H9 (cell line): ENCODE results near the gene DIAPH2. TPM values are rescaled to one million over a fixed set of nuclear protein-coding genes. Genes with fewer than 3 reads are reported as not detected.

ENCODE experiments used
- DNase-seq: peaks from one replicate; pipeline ENCODE4 v3.0.0-alpha.2; 2017
- H2AFZ ChIP-seq: one replicate; pipeline ENCODE4 v1.6.1; 2013; ENCODE audit warnings: mild to moderate bottlenecking, low read length, control low read depth, moderate library complexity
- H2AK5ac ChIP-seq: 2 replicates; pipeline ENCODE4 v1.6.1; 2013; ENCODE audit warnings: low read length, control low read depth, mixed read lengths; ENCODE audit not compliant: insufficient read length
- H2BK120ac ChIP-seq: one replicate; pipeline ENCODE4 v1.6.1; 2013; ENCODE audit warnings: low read depth, mild to moderate bottlenecking, low read length, control low read depth, inconsistent platforms; ENCODE audit not compliant: poor library complexity, severe bottlenecking
- H2BK12ac ChIP-seq: 2 replicates; pipeline ENCODE4 v1.6.1; 2013; ENCODE audit warnings: low read length, control low read depth, mixed read lengths, low read depth; ENCODE audit not compliant: insufficient read length
- H2BK15ac ChIP-seq: 2 replicates; pipeline ENCODE4 v1.6.1; 2013; ENCODE audit warnings: low read depth, low read length, control low read depth
- H2BK20ac ChIP-seq: one replicate; pipeline ENCODE4 v1.6.1; 2013; ENCODE audit warnings: low read depth, mild to moderate bottlenecking, low read length, control low read depth, inconsistent platforms; ENCODE audit not compliant: poor library complexity, severe bottlenecking
- H2BK5ac ChIP-seq: 2 replicates; pipeline ENCODE4 v1.6.1; 2013; ENCODE audit warnings: low read length, control low read depth, mixed read lengths; ENCODE audit not compliant: insufficient read length
- H3K14ac ChIP-seq: 2 replicates; pipeline ENCODE4 v1.6.1; 2013; ENCODE audit warnings: low read length, control low read depth; ENCODE audit not compliant: insufficient read depth
- H3K18ac ChIP-seq: 2 replicates; pipeline ENCODE4 v1.6.1; 2013; ENCODE audit warnings: low read depth, mild to moderate bottlenecking, mixed read lengths, low read length, control low read depth; ENCODE audit not compliant: insufficient read length
- H3K23ac ChIP-seq: 2 replicates; pipeline ENCODE4 v1.6.1; 2013; ENCODE audit warnings: low read length, control low read depth, mixed read lengths, low read depth; ENCODE audit not compliant: insufficient read length
- H3K23me2 ChIP-seq: 2 replicates; pipeline ENCODE4 v1.6.1; 2013; ENCODE audit warnings: low read depth, mild to moderate bottlenecking, mixed read lengths, low read length, control low read depth; ENCODE audit not compliant: insufficient read length, poor library complexity, severe bottlenecking
- H3K27ac ChIP-seq: 2 replicates; pipeline ENCODE4 v1.5.1; 2013; ENCODE audit warnings: low read length, control low read depth, mixed read lengths, low read depth; ENCODE audit not compliant: insufficient read length
- H3K27me3 ChIP-seq: 2 replicates; pipeline ENCODE4 v1.6.1; 2013; ENCODE audit warnings: low read length, control low read depth, inconsistent platforms; ENCODE audit not compliant: insufficient read depth
- H3K4ac ChIP-seq: 2 replicates; pipeline ENCODE4 v1.6.1; 2013; ENCODE audit warnings: low read depth, mild to moderate bottlenecking, control low read depth, inconsistent platforms, low read length, moderate library complexity
- H3K4me1 ChIP-seq: 2 replicates; pipeline ENCODE4 v1.6.1; 2013; ENCODE audit warnings: low read length, control low read depth, inconsistent platforms; ENCODE audit not compliant: insufficient read depth
- H3K4me2 ChIP-seq: 2 replicates; pipeline ENCODE4 v1.6.1; 2013; ENCODE audit warnings: low read length, control low read depth, mixed read lengths; ENCODE audit not compliant: insufficient read length, insufficient read depth
- H3K56ac ChIP-seq: 2 replicates; pipeline ENCODE4 v1.6.1; 2013; ENCODE audit warnings: low read depth, mild to moderate bottlenecking, mixed read lengths, low read length, control low read depth; ENCODE audit not compliant: insufficient read length
- H3K79me1 ChIP-seq: 2 replicates; pipeline ENCODE4 v1.6.1; 2013; ENCODE audit warnings: low read depth, mild to moderate bottlenecking, moderate library complexity, low read length, control low read depth, inconsistent platforms; ENCODE audit not compliant: insufficient read depth, poor library complexity, severe bottlenecking
- H3K79me2 ChIP-seq: 2 replicates; pipeline ENCODE4 v1.6.1; 2013; ENCODE audit warnings: low read length, control low read depth, inconsistent platforms; ENCODE audit not compliant: insufficient read depth
- H3K9ac ChIP-seq: 2 replicates; pipeline ENCODE4 v1.6.1; 2013; ENCODE audit warnings: low read length, control low read depth, mixed read lengths; ENCODE audit not compliant: insufficient read length; ENCODE audit errors: extremely low read depth
- H3K9me3 ChIP-seq: one replicate; pipeline ENCODE4 v1.6.1; 2013; ENCODE audit warnings: low read depth, low read length, inconsistent platforms; ENCODE audit not compliant: control insufficient read depth
- H3T11ph ChIP-seq: one replicate; pipeline ENCODE4 v1.6.1; 2013; ENCODE audit warnings: mild to moderate bottlenecking, low read length, control low read depth, inconsistent platforms
- H4K20me1 ChIP-seq: one replicate; pipeline ENCODE4 v1.6.1; 2013; ENCODE audit not compliant: control insufficient read depth, insufficient read length, insufficient read depth
- H4K5ac ChIP-seq: 2 replicates; pipeline ENCODE4 v1.6.1; 2013; ENCODE audit warnings: low read depth, mild to moderate bottlenecking, mixed read lengths, low read length, control low read depth; ENCODE audit not compliant: insufficient read length
- H4K8ac ChIP-seq: replicated peaks from 2 replicates; pipeline ENCODE4 v1.6.1; 2013; ENCODE audit warnings: low read length, control low read depth, mixed read lengths, low read depth; ENCODE audit not compliant: insufficient read length
- H4K91ac ChIP-seq: 2 replicates; pipeline ENCODE4 v1.6.1; 2013; ENCODE audit warnings: low read depth, mild to moderate bottlenecking, moderate library complexity, mixed read lengths, low read length, control low read depth; ENCODE audit not compliant: insufficient read length
- H3K27ac Mint-ChIP-seq, 3 experiments: 2 replicates in 2 of 3; 3 replicates in 1 of 3; pipeline ENCODE4 v1.8.0; 2020 to 2021; ENCODE audit warnings: mixed read lengths in 3 of 3, mild to moderate bottlenecking in 1 of 3, moderate library complexity in 1 of 3
- H3K27me3 Mint-ChIP-seq: 2 replicates; pipeline ENCODE4 v1.8.0; 2021; ENCODE audit warnings: low read depth, mild to moderate bottlenecking, moderate library complexity, mixed read lengths
- H3K36me3 Mint-ChIP-seq, 3 experiments: 2 replicates in 2 of 3; 3 replicates in 1 of 3; pipeline ENCODE4 v1.8.0; 2020 to 2021; ENCODE audit warnings: low read depth in 3 of 3, mixed read lengths in 3 of 3; ENCODE audit not compliant: insufficient read depth in 1 of 3
- H3K4me1 Mint-ChIP-seq, 2 experiments: 2 replicates each; pipeline ENCODE4 v1.8.0; 2020; ENCODE audit warnings: mixed read lengths in 2 of 2
- H3K4me3 Mint-ChIP-seq, 2 experiments: 2 replicates in 1 of 2; 3 replicates in 1 of 2; pipeline ENCODE4 v1.8.0; 2020 to 2021; ENCODE audit warnings: mild to moderate bottlenecking in 2 of 2, mixed read lengths in 2 of 2, moderate library complexity in 1 of 2
- H3K9me3 Mint-ChIP-seq, 2 experiments: 2 replicates in 1 of 2; 3 replicates in 1 of 2; pipeline ENCODE4 v1.8.0; 2020; ENCODE audit warnings: mild to moderate bottlenecking in 2 of 2, mixed read lengths in 2 of 2, moderate library complexity in 1 of 2
- WGBS: extraction: QIAGEN DNeasy Blood & Tissue Kit; methylation state at CpG from one replicate; pipeline ENCODE4 v1.1.7; 2013; ENCODE audit warnings: missing lambda C conversion rate, low lambda C conversion rate, mixed read lengths; ENCODE audit not compliant: insufficient read length; ENCODE audit errors: extremely low coverage; 5-methylcytosine and 5-hydroxymethylcytosine counted together
- total RNA-seq: library from RNA; stranded (reverse); gene quantifications from 2 replicates; pipeline ENCODE4 v1.2.1, GENCODE V29; 2021
- TF ChIP-seq, protein P1 (sequence below): fragments of 200-600 bp; sonication (generic); conservative IDR thresholded peaks from 3 replicates; pipeline ENCODE4 v1.8.0; 2021; ENCODE audit warnings: antibody characterized with exemption, mild to moderate bottlenecking

Gene DIAPH2
- total RNA-seq, 1 experiment from 2014 or later: 45.4 TPM

DNA sequence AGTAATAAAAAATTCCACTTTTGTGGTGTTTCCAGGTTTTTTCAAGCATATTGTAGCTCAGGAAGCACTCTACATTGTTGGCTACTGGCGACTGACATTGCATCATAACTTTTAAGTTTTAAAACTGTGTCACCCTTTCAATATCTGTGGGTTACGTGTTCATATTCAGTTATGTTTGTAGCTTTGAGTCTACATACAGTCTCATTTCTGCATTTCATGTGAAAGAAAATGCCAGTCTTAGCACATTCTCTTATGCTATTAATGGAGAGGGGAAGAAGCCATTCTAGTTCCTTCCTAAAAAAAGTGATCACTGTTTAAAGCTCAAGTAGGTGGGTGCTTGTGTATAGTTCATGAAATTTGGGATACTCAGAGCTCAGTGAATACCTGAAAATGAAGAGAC is 38.1 kb downstream of the DIAPH2 start:
- Mint-ChIP-seq H3K4me3 (no peak overlapping the region), H3K27me3 (peaks cover 9% of the 10 kb centered on the region), H3K27ac (no peak overlapping the region), H3K36me3 (peaks cover 10 to 22% (median 12%) of the 10 kb centered on the region in 3 experiments), H3K4me1 (peaks cover 12 to 17% of the 10 kb centered on the region in 2 experiments), H3K9me3 (peaks cover 16 to 17% of the 10 kb centered on the region in 2 experiments)
- H3K14ac ChIP-seq: no peak overlapping the region
- no peak overlapping the region for H2BK120ac ChIP-seq
- no peaks in the 10 kb centered on the region for H3K79me1 ChIP-seq
- H4K20me1 ChIP-seq: no peaks in the 10 kb centered on the region
- no peak overlapping the region for H3K18ac ChIP-seq
- TF ChIP-seq, protein P1, sequence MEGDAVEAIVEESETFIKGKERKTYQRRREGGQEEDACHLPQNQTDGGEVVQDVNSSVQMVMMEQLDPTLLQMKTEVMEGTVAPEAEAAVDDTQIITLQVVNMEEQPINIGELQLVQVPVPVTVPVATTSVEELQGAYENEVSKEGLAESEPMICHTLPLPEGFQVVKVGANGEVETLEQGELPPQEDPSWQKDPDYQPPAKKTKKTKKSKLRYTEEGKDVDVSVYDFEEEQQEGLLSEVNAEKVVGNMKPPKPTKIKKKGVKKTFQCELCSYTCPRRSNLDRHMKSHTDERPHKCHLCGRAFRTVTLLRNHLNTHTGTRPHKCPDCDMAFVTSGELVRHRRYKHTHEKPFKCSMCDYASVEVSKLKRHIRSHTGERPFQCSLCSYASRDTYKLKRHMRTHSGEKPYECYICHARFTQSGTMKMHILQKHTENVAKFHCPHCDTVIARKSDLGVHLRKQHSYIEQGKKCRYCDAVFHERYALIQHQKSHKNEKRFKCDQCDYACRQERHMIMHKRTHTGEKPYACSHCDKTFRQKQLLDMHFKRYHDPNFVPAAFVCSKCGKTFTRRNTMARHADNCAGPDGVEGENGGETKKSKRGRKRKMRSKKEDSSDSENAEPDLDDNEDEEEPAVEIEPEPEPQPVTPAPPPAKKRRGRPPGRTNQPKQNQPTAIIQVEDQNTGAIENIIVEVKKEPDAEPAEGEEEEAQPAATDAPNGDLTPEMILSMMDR: no peak
- H4K91ac ChIP-seq: no peak overlapping the region
- H4K5ac ChIP-seq: no peak overlapping the region
- H3T11ph ChIP-seq: no peak overlapping the region
- no peaks in the 10 kb centered on the region for H3K4me1 ChIP-seq
- H3K27ac ChIP-seq: no peak overlapping the region
- no peaks in the 10 kb centered on the region for H3K9me3 ChIP-seq
- no peak overlapping the region for H2AK5ac ChIP-seq
- no peaks in the 10 kb centered on the region for H3K79me2 ChIP-seq
- H2BK20ac ChIP-seq: no peak overlapping the region
- H3K23ac ChIP-seq: no peak overlapping the region
- WGBS: no CpG with 5 or more reads among the region's 2 CpGs
- H3K4me2 ChIP-seq: no peak overlapping the region
- H2BK5ac ChIP-seq: no peak overlapping the region
- no peak overlapping the region for H3K9ac ChIP-seq
- H3K4ac ChIP-seq: no peak overlapping the region
- no peak overlapping the region for H2BK15ac ChIP-seq
- no peaks in the 10 kb centered on the region for H3K23me2 ChIP-seq
- no peak overlapping the region for H3K56ac ChIP-seq
- no peak overlapping the region for H4K8ac ChIP-seq
- no peaks in the 10 kb centered on the region; the same call in 1 of the 2 replicates for H3K27me3 ChIP-seq
- no peak overlapping the region for H2BK12ac ChIP-seq
- DNase-seq: no peak
- H2AFZ ChIP-seq: no peak overlapping the region
